CD4-positive, alpha-beta T cell treated with Interferon alpha-2 for 1 hour (primary cell): ENCODE results near the gene SIX4.

ENCODE experiments used
- DNase-seq, 2 donors: peaks; one replicate each; pipeline ENCODE4 v3.0.0-alpha.2; 2020 to 2022

The SIX4 gene

DNA sequence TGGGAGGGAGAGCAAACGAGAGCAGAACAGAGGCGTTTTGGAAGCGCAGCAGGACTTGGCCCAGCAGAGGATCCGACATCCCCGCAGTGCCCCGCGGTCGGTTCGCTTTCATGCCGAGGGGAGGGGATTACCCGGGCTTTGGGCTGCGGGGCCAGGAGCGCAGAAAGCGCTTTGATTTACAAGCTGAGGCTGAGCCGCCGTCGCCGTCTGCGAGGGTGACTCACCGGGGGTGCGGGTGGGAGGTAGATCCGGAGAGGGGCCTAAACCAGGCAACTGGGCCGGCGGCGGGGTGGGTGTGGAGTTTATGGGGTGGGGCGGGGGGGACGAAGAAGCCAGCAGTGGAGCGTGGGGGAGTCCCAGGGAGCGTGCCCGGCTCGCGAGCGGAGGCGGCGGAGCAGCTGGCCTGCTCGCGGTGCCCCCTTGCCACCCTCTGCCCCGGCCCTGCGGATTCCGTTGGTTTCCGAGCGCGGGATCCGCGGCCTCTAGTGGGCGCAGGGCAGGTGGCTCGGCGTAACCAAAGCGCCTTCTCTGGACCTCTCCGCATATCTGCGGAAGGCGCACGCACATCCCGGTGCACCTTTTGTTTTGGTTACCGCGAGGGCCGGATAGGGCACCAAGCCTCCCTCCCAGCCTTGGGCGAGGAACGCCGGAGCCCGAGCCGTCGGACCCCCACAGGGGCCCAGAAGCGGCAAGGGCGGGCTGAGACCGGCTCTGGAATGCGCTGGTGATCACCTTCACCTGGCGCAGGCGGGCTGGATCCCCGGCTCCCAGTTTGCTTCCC, 2.6 kb downstream of the SIX4 start:
- DNase-seq = peak in 1 of 2 donors; percentile 6

DNA sequence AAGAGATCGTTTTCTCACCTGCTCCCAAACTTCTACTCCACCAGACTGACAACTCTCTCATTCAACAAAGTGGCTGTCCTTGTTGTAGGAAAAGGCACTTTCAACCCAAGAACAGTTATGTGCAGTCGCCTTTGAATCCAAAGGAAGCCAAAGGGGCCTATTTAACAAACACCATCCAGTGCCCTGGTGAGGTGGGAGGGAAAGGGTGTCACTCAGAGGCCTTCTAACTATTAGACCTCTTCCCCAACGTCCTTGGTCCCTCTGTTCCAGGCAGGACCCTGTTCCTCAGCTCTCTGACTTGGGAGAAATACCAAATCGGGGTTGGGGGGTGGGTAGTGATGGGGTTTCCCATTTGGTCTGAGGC, 3.2 kb downstream of the SIX4 start:
- no peak for DNase-seq

DNA sequence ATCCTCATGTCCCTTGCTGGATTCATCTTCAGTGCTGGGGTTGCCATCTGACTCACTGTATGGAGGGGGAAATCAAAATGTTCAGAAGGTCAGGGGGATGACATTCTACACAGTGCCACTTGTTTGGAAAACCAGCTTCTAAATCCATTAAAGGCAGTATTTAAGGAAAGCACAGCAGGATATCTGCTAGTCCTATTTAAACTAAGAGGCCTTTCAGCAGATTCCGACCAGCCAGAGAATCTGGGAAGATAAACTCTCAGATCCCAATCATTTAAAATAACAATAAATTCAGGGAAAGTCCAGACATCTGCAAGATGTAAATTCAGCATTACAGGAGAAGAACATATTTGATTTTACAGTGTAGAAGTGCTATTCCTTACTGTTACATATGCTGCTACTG, 3.8 kb downstream of the SIX4 start:
- DNase-seq = no peak

DNA sequence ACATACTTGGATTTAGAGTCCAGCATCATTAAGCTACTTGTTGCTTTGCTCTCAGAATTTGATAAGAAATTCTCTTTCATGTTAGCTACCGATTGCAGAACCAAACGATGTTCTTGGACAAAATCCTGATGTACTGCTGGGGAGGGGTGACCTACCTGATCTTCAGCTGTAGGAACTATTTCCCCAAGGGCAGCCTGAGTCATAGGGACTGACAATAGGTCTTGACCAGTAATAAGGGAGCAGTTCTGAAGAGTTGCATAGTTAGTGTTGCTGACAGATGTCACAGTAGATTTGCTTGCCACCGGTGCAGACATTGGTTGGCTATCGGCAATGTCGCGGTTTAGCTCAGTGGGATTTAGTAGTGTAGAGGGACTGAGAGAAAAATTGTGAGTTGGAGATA, 10.6 kb downstream of the SIX4 start:
- no peak for DNase-seq

DNA sequence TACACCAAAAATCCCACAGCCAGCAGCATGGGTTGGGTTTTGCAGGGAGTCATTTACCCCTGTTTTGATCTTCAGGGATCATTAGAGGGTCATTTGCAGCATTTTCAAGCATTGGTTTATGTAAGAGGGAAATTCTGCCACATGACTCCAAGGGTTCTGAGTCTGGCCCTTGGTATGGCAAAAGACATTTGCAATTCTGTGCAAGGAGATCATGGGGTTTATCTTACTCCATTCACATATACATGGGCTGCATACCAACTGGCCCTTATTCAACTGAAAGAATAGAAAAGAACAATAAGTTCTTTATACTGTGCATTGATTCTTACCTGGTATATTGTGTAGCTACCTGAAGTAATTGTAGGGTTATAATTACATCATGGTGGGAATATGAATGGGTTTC, 13.7 kb downstream of the SIX4 start:
- DNase-seq = no peak

DNA sequence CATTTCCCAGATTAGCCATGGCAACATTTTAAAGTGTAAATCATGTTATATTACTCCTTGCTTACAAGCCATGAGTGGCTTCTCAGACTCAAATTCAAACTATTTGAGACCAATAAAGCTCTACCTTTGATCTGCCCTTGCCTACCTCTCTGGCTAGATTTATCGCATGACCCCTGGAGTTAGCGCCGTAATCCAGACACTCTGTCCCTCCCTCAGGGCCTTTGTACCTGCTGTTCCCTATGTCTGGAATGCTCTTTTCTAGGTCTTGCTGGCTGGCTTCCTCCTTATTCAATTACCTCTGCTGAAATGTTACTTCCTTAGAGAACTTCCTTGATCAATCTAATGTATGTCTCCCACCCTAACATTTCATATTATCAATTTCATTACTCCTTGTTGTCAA, 16.3 kb downstream of the SIX4 start:
- DNase-seq = no peak

DNA sequence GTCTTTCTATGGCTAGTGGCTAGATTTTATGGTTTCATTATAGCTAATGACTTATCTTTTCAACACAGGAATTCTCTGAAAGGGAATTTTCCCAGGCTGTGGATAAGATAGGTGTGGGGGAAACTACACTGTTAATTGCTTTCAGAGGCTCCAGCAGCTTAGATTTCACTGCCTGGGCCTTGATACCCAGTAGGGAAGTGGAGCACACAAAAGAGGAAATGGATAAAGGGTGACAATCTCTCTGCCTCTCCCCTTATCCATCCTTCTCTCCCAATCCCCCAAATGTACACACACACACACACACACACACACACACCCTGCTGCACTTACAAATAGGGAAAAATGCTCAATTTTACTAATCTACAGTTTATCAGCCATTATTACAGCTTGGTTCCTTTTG, 19.1 kb downstream of the SIX4 start:
- DNase-seq = no peak

DNA sequence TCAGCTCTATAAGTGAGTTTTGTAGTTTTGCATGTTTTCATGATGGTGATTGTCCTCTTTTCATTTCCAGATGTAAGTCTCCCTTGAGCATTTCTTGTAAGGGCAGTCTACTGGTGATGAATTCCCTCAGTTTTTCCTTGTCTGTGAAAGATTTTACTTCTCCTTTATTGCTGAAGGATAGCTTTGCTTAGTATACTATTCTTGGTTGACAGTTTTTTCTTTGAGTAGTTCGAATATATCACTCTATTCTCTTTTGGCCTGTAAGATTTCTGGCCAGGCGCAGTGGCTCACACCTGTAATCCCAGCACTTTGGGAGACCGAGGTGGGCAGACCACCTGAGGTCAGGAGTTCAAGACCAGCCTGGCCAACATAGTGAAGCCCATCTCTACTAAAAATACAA, 23.6 kb downstream of the SIX4 start:
- DNase-seq = no peak

DNA sequence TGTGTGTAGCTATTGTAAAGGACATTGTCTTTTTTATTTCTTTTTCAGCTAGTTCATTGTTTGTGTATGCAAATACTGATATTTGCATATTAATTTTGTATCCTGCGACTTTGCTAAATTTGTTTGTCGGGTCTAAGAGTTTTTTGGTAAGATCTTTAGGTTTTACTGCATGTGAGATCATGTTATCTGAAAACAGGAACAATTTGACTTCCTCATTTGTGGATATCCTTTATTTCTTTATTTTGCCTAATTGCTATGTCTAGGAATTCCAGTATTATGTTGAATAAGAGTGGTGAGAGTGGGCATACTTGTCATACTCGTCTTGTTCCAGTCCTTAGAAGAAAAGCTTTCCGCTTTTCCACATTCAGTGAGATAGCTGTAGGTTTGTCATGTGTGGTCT, 28.8 kb downstream of the SIX4 start:
- no peak for DNase-seq

DNA sequence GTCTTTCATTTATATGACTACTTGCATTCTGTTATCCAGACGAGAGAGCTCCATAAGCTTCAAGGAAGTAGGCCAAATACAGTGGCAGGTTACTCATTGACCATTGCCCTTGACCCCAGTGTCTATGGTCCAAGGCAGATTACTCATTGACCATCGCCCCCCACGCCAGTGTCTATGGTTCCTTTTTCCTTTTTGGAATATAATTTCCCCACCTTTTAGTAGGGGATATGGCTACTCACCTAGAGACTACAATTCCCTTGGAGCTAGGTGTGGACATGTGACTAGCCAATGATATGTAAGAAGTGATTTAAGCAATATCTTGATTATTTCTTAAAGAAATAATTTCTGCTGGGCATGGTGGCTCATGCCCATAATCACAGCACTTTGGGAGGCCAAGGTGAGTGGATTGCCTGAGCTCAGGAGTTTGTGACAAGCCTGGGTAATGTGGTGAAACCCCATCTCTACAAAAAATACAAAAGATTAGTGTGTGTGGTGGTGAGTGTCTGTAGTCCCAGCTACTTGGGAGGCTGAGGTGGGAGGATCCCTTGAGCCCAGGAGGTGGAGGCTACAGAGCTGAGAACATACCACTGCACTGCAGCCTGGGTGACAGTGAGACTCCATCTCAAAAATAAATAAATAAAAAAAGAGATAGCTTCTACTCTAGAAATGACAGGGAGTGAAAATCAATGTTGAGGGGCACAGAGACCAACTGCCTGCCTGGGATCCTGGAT, 32.6 kb downstream of the SIX4 start:
- no peak for DNase-seq

DNA sequence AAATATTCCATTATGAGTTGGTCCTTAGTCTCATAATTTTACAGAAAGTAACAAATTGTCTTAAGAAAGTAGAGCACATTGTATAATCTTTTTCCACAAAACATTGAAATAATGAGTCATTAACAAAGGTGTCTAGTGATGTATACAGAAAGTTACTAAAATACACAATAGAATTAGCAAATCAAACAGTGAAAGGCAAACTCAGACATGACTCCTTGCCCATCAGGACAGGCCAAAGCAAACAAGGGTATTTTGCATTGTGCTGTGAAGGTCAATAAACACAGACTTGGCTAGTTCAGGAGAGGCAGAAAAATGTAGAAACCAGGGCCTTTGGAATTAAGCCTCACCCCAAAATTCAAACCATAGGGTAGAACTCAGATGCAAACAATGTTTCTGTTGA, 37.3 kb downstream of the SIX4 start:
- no peak for DNase-seq

DNA sequence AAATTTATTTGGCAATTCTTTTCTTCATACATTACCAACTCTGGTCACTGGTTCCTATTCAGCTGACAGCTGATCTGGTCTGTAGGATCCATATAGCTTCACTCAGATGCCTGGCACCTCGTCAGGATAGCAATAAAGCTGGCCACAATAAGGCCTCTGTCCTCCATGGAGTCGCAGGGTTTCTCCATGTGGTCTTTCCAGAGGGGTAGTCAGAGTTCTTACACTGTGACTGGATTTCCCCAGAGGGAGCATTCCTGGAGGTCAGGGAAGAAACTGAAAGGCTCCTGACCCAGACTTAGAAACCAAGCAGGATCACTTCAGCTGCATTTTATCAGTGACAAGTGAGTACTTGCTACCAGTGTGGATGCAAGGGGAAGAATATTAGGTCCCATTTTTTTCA, 39.9 kb downstream of the SIX4 start:
- DNase-seq = no peak

DNA sequence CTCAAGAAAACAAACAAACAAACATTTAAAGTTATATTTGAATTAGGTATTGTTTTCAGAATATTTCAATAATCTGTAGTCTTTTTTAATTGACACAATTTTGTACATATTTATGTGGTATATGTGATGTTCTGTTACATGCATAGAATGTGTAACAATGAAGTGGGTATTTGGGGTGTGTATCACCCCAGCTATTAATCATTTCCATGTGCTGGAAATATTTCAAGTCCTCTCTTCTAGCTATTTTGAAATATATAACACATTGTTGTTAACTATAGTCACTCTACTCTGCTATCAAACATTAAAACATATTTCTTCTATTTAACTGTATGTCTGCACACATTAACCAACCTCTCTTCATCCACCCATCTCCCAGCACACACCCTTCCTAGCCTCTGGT, 42.9 kb downstream of the SIX4 start:
- DNase-seq = no peak

DNA sequence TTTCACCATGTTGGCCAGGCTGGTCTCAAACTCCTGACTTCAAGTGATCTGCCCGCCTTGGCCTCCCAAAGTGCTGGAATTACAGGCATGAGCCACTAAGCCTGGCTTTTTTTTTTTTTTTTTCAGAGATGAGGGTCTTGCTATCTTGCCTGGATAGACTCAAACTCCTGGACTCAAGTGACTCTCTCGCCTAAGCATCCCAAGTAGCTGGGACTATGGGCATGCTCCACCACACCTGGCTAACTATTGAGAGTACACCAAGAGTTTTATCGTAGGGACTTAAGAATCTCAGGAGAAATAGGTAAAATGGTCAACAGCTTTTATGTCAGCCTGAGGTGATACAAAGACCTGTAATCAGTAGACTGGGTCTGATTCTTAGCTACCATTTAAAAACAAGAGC, 43.6 kb downstream of the SIX4 start:
- DNase-seq = no peak

DNA sequence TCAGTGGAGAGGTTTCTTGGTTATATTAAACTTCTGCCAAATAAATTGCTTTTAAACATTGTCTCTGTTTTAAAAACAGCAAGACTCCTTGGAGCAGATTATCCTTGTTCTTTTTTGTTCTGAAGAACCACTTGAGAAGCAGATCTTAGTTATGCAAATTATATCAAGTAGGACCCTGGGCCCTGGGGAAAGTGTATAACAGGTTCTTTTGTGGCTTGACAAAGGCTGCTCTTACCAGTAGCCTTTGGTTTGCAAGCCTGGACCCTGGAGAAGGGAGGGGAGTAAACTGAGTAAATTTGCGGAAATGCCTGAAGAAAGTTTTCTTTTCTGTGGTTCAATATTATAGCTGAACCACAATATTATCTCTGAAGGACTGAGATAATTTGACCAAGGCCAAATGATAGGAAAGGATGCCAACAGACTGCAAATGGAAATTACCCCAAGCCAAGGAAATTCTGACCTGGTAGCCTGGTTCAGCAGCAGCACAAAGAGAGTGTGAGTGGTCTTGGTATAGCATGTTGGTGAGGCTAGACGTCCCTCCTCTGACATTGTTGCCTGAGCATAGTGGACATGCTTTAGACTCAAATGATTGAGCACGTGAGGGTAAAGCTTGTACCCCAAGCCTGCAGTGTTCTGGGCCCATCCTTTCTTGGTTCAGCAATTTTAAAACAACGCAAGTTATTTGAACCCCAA, 44.4 kb downstream of the SIX4 start:
- DNase-seq = no peak

DNA sequence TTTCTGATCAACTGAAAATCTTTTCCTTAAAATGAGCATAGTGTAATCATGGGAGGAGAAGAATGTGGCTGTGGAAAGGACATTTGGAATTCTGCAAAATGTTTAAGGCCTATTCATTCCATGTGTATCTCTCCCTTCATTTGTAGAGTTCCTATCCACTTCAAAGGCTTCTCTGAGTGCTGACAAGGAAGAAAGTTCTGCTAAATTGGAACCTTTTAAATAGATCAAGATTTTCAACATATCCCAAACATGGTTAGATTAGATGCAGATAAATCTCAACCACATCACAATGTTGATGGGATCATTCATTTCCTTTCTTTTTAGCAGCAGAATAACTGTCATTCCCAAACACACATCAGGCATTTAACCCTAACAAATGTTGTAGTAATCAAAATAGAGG, 46.5 kb downstream of the SIX4 start:
- DNase-seq = no peak

DNA sequence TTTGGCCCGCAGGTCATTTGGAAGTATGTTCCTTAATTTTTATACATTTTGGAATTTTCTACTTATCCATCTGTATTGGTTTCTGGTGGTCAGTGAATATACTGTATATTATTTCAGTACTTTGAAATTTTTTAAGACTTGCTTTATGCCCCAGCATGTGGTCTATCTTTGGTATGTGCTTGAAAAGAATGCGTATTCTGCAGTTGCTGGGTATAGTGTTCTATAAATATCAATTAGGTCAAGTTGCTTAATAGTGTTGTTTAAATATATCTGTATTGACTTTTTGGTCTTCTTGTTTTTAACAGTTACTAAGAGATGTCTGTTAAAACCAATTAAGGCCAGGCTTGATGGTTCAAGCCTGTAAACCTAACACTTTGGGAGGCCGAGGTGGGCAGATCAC, 53.2 kb downstream of the SIX4 start:
- DNase-seq = no peak

DNA sequence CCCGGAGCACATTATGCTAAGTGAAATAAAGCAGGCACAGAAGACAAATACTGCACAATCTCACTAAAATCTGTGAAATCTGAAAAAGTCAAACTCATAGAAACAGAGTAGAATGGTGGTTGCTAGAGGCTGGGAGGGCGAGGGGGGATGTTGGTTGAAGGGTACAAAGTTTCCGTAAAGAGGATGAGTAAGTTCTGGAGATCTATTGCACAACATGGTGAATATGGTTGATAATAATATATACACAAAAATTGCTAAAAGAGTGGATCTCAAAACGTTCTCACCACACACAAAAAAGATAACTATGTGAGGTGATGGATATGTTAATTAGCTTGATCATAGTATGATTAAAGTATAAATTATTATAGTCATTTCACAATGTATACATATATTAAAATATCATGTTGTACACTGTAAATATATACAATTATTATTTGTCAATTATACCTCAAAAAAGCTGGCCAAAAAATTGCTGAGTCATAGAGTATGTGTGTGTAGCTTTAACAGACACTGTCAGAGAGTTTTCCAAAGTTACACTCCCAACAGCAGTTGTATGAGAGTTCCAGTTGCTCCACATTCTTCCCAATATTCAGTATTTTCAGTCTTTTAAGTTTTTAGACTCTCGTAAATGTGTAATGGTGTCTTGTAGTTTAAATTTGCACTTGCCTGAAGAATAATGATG, 55.6 kb downstream of the SIX4 start:
- DNase-seq = no peak

DNA sequence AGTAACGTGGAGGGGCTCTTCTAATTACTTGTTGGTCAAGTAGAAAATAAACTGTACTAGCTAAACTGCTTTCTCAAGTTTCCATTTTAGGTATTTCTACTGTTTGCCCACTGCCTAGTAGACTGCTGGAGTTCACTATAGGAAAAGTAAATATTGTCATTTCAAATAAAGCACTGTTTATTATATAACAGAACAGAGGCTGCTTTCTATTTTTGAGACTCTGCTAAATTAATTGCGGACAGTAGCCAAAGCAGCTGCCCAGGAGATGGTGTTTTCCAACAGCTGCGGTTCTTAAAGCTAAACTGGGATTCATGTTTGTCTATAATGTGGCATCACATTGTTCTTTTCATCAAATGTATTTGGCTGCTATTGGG, 59.0 kb downstream of the SIX4 start:
- no peak for DNase-seq

DNA sequence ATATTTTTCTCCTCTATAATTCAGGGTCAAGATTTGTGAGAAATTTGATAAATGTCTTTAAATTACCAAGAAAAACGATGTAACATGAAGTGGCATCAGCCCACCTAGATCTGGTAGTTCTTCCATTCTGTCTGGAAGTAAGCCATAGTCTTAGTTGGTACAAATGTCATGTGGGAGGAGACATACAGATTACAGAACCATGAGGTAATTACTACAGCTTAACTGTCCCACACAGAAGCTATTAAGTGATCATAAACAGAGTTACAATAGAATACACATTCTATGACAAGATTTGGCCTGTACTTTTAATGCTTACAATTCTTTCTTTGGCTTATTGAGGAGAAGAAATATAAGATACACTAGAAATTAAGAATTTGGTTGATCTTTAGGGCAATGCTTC, 61.2 kb downstream of the SIX4 start:
- DNase-seq = no peak

DNA sequence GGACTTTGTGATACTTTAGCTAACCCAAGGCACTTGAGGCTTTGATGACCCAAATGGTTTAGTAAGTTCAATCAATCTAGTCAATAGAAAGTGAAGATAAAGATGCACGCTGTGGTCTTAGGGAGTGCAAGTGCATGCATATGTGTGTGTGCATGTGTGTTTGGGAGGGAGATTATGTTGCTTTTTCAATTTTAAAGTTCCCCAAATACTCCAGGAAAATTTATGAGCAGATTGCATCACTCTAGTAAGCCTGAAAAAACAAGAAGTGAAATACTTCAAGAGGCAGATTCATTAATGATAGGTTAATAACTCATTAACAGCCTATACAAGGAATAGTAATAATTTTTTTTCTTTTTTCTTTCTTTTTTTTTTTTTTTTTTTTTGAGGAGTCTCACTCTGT, 62.4 kb downstream of the SIX4 start:
- no peak for DNase-seq
